HG02870 (cell line): Measurements from ENCODE around the gene AR.

ENCODE experiments used
- ATAC-seq: cut with Tn5 transposase; IDR thresholded peaks from one replicate; pipeline ENCODE4 v1.9.1; 2021; ENCODE audit warnings: mild to moderate bottlenecking, moderate library complexity; ENCODE audit not compliant: unreplicated experiment

The AR gene, protein sequence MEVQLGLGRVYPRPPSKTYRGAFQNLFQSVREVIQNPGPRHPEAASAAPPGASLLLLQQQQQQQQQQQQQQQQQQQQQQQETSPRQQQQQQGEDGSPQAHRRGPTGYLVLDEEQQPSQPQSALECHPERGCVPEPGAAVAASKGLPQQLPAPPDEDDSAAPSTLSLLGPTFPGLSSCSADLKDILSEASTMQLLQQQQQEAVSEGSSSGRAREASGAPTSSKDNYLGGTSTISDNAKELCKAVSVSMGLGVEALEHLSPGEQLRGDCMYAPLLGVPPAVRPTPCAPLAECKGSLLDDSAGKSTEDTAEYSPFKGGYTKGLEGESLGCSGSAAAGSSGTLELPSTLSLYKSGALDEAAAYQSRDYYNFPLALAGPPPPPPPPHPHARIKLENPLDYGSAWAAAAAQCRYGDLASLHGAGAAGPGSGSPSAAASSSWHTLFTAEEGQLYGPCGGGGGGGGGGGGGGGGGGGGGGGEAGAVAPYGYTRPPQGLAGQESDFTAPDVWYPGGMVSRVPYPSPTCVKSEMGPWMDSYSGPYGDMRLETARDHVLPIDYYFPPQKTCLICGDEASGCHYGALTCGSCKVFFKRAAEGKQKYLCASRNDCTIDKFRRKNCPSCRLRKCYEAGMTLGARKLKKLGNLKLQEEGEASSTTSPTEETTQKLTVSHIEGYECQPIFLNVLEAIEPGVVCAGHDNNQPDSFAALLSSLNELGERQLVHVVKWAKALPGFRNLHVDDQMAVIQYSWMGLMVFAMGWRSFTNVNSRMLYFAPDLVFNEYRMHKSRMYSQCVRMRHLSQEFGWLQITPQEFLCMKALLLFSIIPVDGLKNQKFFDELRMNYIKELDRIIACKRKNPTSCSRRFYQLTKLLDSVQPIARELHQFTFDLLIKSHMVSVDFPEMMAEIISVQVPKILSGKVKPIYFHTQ

GRCh38 chrX:67543818-67544217 lies at the start of gene AR:
AR (plus strand) TSS chrX:67544021; CDS start chrX:67545147, 1,126 bp downstream.
- ATAC-seq = no peak

DNA sequence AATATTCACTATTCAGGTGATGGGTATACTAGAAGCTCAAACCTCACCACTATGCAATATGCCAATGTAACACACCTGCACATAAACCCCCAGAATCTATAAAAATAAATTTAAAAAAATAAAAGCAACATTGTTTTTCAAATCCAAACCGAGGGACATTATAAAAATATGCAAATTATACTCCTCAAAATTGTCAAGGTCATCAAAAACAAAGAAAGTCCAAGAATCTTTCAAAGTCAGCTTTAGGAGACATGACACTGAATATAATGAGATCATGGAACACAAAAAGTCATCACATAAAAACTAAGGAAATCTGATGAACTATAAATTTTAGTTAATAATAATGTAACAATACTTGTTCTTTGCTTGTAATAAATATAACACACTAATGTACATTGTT lies 43.2 kb upstream of the AR start:
- no peak for ATAC-seq

- ATAC-seq = no peak
These were observed 40.8 kb upstream of the AR start for GRCh38 chrX:67503004-67503403.

DNA sequence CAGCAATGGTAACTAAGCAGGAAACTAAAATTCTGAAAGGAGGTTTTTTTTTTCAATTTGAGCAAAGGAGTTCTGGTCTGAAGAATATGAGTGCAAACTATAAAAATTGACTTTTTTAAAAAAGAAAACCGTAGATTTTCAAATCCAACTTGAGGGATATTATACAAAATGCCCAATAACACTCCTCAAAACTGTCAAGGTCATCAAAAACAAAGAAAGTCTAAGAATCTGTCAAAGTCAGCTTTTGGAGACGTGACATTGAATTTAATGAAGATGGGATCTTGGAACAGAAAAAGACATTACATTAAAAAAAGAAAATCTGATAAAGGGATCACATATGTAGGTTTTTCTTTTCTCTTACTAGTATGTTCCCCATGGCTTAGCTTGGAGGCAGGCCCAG lies 40.4 kb upstream of the AR start:
- ATAC-seq = no peak

GRCh38 chrX:67520671-67521070 lies 23.1 kb upstream of the AR start:
- no peak for ATAC-seq

- ATAC-seq = no peak
These were observed 20.7 kb upstream of the AR start for GRCh38 chrX:67523002-67523681.

DNA sequence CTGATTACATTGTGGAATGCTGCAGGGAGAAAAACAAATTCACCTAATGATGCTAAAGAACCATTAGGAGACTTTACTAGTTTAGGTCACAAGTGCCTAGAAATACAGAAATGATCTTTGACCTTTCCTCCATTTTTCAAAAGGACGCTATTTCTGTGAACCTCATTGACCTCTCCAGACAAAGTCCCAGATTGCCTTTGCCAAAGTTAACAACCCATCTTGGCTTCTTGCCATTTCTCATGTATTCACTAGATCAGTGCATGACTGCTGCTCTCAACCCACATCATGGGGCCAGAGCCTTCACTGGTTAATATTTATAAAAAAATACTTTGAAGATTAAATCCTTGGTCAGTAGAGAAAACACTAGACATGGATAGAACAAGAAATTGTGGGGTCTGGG lies 19.9 kb upstream of the AR start:
- no peak for ATAC-seq

GRCh38 chrX:67524428-67524827 lies 19.4 kb upstream of the AR start:
- no peak for ATAC-seq

GRCh38 chrX:67524950-67525691 lies 18.7 kb upstream of the AR start:
- ATAC-seq = no peak

DNA sequence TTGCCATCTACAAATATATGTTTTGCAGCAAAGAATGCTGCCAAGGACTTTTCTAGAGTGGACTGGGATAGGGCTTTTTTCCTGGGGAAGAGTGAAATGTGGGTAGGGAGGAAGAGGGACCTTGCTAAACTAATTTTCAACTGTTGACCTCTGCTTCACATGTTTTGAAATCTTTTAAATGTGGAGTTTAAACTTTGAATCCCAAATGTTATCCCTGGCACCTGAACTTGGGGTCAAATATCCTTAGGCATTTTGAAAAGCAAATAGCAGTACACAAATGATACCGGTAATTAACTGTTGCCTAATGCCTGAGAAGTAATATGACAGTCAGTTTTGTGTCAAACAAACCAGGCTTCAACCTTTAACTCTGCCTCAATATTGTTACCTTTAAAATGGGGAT lies 7.3 kb upstream of the AR start:
- no peak for ATAC-seq

DNA sequence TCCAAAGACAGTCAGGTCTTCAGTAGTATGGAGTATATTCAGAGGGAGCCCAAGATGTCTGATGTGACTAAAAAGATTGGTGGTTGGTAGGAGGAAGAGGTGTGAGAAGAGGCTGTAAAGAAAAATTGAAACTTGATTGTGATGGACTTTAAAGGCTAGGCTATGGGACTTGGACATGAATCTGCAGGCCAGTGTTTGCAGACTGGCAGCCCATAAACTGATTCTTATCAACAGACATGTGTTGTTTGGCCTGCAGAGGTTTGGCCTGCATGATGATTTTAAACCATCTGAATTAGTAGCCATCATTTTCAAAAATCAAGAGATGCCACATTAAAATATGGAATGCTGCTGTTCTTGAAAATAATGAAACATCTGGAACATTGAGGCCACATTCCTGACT lies 5.4 kb upstream of the AR start:
- ATAC-seq = no peak

GRCh38 chrX:67544281-67545035 lies 637 bp downstream of the AR start:
- ATAC-seq = no peak

GRCh38 chrX:67545036-67545821 lies 1.4 kb downstream of the AR start:
- no peak for ATAC-seq

- no peak for ATAC-seq
These were observed 2.2 kb downstream of the AR start for GRCh38 chrX:67545893-67546495.

- ATAC-seq = no peak
These were observed 2.9 kb downstream of the AR start for GRCh38 chrX:67546496-67547423.

GRCh38 chrX:67555578-67556203 lies 11.9 kb downstream of the AR start:
- ATAC-seq = no peak

GRCh38 chrX:67558267-67558666 lies 14.4 kb downstream of the AR start:
- ATAC-seq = no peak
